ENCODE results near the gene TAL1.

Gene TAL1

DNA sequence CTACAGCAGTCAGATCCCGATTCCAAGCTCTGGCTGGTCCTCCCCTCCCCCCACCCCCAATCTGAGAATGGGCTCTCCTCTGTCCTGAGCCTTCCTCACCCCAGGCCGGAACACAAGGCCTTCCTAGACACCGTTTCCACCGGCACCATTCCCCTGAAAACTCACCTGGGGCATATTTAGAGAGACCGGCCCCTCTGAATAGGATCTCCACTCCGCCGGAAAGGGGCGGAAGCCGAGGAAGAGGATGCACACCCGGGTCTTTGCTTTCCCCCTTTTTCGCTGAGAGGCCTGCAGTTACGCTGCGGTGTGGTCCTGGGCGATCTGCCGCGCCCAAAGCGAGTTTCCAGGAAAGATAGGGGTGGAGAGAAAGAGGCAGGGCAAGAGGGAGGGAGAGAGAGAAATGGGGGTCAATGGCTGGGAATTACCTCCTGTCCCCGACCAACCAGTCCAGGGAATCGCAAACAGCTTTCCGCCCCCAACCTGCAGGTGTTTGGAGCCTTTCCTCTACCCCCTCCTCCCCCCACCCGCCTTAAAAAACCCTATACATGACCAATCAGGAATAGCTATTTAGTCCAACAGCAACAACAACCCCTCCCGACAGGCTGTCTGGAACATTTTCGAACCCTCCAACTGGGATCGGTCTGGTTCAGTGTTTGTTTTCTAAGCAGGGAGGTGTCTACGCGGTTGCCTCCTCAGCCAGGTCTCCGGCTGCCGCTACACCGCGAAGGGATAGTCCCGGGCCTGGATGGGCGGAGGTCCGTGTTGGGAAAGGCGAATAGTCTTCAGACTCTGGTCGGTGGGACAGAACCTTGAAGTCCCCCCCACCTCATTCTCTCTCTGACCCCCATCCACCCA is 2.8 kb downstream of the TAL1 start:
- no peak for DNase-seq

DNA sequence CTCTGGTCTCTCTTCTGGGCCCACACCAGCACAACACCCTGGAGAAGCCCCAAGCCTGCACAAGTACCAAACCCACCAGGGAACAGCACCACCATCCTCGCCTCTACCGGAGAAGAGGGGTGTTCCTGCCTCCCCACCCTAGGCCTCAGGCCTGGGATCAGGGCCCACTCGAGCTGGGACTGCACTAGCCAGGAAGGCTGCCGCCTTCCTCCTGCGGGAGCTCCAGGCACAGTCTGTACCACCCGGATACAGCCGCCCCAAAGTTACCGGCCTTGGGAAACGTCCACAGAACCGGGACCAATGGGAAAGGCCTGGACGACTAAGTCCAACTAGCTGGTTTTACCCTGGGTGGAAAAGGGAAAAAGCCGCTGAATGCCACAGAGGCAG is 3.4 kb downstream of the TAL1 start:
- DNase-seq, result no peak

DNA sequence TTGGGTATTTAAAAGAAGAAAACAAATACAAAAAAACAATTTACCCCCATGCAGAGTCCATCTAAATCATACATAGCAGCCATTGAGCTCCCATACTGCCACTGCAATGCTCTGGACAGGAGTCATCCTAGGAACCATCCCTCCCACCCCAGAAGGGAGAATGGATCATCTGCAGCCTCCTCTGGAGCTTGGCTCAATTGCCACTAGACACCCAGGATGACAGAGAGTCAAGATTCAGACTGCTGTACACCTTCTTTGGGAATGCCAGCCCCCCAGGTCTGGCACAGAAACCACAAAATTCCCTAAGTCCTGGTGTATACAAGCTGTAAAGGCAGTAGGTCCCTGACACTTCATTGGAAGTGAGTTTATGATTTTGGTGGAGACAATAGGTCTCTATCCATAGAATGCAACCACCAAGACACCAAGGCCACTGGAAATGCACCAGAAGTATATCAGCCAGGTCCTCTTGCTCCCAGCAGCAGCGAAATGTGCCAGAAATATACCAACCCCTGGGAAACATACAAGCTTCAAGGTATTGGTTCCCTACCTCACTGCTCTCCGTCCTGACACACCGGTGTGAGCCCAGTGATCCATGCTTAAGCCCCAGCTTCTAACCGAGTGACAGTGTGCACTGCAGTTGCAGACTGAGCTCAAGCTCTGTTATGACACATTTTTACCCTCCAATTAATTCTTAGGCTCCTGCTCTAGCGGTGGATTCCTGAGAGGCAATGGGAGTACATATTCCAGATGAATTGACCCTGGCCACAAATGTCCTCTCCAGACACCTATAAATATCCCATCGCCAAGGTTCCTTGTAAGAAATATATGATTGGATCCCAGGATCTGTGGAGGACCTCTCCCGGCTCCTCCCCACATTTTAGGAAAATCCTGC is 4.4 kb downstream of the TAL1 start:
- DNase-seq, result no peak

DNA sequence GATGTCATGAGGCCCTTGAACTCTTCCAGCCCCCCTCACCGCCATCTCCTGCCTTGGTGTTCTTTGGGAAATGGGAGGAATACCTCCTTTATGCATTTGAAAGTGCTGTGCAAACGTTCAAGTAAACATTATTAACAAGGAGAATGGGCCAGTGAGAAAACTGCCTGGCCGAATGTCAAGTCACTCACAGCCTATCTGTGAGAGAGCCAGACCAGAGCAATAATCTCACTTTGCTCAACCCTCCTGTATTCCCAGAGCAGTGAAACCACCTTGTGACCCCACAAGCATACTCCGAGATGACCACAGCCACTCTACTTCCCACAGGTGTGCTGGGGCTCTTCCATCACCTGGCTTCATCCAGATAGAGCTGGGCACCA is 5.2 kb downstream of the TAL1 start:
- no peak for DNase-seq

DNA sequence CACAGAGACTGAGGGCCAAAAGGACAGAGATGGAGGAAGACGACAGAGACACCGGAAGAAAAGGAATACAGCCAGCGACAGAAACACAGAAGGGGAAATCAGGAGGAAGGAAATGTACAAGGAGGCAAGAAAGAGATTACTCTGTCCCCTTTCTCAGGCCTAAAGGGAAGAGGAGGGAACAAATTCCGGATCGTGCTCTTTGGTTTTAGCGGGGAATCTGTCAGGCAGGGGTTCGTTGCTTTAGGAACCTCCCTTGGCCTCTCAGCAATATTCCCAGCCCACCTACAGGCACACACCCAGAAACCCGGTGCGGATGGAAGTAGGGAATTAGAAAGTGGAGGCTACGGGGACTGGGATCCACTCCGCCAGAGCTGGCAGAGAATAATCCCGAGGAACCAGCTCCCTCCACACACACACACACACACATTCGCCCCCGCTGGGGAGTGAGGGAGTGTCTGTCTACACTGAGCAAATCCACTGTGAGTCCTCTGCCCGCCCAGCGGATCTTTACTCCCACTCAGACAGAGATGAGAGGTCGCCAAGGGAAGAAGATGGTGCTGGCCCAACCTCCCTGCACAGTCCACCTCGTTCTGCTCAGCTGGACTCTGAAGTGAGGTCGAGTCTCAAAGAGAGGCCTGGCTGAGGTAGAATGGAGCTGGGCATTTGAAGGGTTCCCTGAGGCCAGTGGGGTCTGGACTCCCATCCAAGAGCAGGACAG is 5.7 kb downstream of the TAL1 start:
- DNase-seq, result no peak

DNA sequence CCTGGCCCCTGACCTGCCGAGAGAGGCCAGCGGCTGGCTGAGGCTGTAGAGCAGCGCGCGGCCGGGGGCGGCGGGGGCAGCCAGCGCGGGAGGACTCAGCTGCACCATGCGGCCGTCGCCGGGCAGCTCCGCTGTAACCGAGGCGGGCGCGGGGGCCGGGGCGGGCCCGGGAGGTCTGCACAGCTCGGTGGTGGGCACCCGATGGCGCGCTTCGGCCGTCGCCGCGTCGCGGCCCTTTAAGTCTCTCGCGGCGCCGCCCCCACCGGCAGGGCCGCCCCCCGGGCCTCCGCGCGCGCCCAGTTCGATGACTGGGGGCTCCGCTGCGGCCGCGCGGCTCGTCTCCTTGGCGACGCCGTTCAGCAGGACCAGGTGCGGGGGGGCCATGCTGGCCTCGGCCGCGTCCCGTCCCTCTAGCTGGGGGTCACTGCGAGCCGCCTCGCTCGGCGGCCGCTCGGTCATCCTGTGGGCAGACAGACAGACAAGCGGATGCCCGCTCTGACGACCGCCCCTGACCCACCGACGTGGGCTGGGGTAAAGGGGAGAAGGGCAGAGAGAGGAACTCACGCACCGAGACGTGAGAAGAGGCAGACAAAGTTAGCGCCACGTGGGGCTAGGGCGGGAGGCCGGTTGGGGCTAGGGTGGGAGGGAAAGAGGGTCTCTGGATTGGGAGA is 6.5 kb downstream of the TAL1 start:
- no peak for DNase-seq

DNA sequence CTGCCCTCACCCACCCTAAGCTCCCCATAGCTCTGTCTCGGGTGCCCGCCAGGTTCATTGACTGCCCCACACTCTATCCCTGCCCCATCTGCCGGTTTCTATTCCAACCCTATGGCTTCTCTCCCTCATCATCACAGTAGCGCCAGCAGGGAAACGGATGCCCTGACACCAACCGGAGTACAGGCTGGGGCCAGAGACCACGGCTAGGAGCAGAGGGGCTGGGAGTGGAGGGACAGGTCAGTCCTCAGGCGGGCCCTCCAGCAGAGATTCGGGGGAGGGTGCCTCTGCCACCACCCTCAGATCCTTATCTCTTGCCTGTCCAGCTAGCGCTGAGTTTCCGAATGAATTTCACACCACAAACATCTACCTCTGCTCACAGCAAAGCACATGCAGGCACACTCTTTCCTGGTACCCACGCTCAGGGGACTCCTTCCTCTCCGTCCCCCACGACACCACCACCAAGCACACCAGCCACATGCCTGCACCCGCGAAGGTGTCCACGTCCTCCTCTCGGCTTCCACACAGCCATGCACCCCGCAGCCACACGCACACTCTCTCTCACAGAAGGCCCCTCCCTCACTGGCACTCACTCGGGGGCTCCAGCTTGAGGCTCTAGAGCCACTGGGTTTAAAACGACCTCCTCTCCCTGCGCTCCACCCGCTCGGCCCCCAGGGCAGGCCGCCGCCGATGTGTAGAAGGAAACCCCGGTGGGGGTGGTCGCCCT is 7.2 kb downstream of the TAL1 start:
- no peak for DNase-seq

DNA sequence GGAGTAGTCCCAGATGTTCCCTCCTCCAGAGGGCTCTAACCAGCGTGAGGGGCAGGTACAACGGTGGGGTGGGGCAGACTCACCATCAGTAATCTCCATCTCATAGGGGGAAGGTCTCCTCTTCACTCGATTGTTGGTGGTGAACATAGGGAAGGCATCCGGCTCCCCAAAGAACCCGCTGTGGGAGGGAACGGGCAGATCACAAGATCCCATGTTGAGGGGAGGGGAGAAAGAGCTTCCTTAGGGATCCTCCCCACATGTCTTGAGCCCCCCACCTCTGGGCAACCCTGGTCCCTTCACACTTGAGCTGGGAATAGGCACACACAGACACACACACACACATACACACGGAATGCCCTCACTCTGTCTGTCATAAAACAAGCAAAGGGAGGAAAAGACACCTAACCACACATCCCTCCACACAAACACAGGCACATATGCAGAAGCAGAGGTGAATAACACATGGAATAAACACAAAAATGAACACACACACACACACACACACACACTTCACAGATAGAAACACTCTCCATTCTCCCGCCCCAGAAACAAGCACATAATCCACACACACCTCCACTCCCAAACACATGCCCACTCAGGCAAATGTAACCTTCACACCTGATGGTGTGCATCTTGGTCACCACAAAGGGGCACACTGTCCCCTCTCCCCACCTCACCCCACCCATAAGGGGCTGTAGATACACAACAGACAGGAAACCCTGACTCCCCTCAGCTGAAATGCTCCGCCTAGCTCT is 7.9 kb downstream of the TAL1 start:
- no peak for DNase-seq

DNA sequence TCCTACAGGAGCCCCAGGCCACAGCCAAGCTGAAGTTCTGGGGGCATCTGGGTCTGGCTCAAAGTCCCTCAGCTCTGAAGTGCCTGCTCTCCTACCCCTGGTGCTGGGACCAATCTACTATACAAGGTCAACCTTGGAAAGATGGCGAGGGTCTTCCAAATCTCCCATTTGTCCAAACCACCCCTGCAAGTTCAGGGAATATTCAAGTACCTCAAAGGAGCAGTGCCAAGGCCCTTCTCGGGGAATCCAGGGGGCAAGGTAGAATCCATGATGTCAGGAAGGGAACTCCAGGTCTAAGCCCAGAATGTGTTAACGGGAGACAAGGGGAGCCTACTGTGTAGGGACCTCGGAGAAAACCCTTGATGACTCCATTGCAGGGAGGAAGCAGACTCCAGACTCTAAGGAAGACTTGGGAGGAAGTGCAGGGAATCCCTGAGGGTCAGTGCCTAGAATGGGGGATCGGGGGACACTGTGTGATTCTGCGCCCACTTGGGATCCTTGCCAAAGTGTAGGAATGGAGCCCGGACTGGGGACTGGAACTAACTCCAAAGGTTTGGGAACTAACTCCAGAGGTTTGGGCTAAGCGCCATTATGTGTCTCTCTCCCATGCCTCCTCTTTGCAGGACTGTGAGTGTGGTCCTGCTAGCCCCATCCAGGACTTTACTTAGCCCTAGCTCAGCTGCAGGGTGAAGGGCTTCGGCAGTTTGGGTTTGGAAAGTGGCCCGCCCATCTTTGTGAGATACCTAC is 8.7 kb downstream of the TAL1 start:
- DNase-seq, result no peak

DNA sequence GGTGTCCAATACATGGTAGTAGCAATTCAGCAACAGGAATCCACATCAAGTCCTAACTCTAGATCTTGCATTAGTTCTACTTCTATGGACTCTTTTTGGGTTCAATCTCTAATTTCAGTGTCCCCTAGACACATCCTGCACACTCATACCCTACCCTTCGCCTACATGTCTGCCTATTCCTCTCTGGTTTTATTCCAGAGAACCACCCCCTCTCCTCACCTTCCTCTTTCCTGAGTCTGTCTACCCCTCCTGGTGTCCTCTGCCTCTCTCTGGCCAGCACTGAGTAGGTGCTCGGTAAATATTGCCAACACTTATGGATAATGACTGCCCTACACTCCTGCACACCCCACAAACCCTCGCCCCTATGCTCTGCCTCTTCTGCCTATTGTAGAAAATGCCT is 9.5 kb downstream of the TAL1 start:
- no peak for DNase-seq

DNA sequence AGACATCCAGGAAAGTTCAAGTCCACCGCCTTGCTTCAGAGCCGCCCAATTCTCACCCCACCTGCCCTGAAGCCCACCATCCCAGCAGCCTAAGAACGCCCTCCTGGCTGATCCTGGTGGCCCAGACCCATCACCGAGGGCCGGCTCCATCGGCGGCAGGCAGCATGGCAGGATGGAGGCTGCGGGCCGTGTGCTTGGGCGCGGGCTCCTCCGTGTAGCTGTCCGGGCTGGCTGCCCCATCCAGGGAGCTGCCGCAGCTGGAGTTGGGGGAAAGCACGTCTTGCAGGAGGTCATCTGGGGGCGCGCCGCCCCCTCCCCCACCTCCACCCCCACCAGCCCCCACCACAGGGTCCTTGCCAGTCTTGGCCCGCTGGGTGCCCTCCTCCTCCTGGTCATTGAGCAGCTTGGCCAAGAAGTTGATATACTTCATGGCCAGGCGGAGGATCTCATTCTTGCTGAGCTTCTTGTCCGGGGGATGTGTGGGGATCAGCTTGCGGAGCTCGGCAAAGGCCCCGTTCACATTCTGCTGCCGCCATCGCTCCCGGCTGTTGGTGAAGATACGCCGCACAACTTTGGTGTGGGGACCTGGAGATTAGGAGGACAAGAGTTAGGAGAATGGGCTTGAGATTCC is 12.3 kb downstream of the TAL1 start:
- DNase-seq, result no peak

DNA sequence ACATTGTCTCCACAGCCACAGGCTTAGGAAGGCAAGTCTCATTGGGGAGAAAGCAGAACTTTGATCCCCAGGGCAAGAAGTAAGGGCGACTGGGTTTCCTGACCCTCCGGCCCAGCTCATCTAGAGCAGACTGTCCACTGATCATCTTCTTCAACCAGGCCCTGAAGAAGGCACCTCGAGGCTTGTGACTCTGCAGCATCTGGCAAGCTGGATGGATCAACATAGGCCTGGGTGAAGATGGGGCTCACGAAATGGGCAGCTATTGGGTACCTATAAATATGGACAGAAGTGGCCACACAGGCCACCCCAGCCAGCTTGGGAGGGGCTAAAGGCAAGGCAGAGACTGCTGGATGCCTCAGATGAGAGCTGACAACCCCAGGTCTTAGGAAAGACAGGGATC is 13.0 kb downstream of the TAL1 start:
- DNase-seq, result no peak

DNA sequence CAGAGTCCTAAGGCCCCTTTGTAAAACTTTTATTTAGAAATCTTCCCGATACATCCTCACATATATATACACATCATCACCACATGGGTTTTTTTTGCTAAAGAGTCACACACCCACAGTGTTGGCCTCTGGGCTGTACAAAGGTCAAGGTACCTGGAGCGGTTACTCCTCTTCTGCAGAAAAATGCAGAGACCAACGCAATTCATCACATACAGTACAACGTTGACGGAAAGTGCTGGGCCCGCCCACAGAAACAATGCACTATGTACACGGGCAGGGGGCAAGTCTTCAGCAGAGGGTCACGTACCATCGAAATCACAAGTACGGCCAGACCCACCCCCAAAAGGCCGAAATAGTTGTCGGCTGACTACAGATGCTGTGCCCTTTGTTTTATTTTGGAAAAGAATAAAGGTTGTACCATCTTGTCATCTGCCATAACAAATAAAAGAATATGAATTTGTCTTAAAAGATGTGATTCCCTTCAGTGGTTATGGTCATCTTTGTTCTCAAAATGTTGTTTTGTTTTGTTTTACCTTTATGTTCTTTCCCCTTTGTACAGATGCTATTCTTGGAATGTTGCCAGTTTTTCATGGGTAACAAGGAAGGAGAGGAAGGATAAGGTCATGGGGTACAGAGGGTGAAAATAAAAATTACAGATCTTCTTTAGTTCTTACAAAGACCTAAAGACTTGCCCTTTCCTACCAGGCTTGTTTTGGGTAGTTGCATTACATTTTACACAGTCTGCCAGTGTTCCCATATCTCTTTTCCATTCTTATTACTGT is 15.6 kb downstream of the TAL1 start:
- DNase-seq, result no peak

DNA sequence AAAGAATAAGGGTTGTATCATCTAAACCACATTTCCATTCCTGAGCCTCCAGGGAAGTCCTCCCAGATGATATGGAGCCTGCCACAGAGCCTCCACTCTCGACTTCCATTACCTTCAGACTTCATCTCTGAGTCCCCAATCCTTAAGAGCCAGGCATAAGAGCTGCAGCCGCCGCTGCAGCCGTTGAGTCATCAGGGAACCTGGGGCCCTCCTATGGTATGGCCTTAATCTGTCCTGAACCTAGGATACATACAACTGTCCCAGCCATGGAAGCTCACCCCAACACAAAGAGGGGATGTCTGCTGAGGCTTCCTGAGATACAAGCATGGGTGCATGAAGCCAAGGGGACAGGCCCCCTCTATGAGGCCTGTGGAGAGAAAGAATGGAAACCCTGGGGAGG is 16.3 kb downstream of the TAL1 start:
- DNase-seq, result no peak

DNA sequence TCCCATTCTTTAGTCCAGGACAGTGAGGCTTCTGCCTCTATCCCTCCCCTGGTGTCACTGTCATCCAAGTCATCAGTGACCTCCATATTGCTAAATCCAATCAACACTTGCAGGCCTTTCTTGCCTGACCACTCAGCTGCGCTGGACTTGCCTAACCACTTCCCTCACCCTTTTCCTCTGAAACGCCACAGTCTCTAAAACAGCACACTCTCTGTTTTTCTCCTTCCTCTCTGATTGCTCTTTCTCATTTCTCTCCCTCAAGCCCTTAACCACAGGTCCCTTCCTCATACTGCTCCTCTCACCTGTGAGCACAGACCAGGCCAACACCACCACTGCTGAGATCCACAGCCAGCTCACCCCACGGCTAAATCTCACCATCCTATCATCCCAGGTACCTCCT is 17.5 kb downstream of the TAL1 start:
- DNase-seq, result no peak

DNA sequence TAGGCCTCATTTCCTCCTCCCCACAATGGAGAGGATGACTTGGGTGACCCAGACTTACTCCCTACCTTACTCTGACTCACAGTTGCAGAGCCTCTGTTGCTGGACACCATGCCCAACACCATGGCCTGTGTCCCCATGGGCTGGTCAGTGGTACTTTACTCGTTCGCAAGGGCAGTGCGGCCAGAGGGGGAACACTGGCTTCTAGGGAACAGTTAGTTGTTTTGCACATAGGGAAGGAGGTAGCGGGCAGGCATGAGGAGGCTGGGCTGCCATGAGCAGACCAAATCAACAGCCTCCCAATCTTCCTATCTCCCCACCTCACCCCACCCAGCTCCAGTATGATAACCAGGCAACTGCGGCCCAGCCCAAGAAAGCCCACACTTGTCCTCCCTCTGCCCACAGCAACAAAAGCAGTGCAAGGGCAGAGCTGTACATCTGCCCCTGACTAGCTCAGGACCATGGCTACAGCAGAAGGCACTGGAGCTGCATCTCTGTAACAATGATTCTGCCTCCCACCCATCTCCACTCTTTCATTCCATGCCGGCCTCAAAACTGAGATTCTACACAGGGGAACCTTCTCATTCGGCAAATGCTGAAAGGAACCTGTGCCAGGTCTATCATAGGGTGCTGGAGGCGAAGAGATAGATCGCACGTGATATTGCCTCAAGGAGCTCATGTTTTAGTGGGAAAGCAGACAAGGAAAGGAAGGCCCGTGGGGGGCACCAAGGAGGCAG is 18.6 kb downstream of the TAL1 start:
- DNase-seq, result no peak

DNA sequence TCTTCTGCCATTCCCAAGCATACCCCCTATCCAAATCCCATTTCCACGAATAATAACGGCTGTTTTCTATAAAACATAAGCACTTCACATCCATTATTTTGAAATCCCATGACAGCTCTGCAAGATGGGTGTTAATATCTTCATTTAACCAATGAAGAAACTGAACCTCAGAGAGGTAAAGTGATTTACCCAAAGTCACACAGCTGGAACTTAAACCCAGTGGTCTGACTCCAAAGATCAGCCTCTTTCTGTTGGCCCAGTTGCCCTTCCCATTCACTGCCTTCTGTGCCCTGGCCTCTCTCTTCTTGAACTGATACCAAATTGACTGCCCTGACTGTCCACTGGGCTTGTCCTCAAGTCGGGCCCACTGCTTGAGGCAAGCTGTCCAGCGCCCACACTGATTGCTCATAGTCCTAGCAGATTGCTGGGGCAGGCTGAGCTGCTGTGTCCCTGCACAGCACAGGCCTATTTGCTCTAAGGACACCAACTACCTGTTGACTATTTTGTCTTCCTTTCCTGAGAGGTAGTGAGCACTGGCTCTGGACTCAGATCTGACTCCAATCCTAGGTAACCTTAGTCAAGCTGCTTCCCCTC is 19.3 kb downstream of the TAL1 start:
- no peak for DNase-seq

DNA sequence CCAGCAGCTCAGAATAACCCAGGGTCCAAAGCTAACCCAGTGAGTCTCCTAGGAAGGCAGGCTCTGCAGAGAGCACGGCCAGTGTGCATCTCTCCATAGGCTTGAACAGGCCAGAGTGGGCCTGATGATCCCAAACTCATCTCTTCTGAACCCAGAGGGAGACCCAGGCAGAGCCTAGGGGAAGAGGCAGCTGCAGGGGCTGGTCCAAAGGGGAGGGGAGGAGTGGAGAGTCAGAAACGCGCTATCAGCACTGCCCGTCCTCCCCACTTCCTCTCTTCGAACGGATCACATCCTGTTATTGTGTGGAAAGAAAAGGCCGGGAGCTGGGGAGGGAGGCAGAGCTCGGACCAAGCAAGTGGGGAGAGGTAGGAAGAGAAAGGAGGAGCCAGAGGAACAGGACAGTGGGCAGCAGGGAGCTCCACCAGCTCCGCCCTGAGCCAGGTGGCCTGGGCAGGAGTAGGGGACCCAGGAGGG is 20.2 kb downstream of the TAL1 start:
- no peak for DNase-seq
